Heart left ventricle (tissue), 16 donors: ENCODE data around the gene RCAN3. TPM values are rescaled to one million over a fixed set of nuclear protein-coding genes. Genes with fewer than 3 reads are reported as not detected.
A peak's percentile ranks its signal among the peaks of the same experiment; 100 is the strongest.

ENCODE experiments used
- ATAC-seq, 4 donors: fragments of 200-7000 bp; cut with Tn5 transposase; one replicate each; pipeline ENCODE4 v1.9.1; 2020 to 2022; ENCODE audit warnings: moderate library complexity in 4 of 4, mild to moderate bottlenecking in 3 of 4, moderate number of reproducible peaks in 1 of 4
- DNase-seq, 5 donors: peaks; one replicate each; pipeline ENCODE4 v3.0.0-alpha.2; 2020
- H3K27ac ChIP-seq, 12 donors: fragments of 200-600 bp; sonication (generic) in 4 of 12; one replicate each; pipeline versions ENCODE4 v1.5.0 to v1.8.0; 2016 to 2022; ENCODE audit warnings: mild to moderate bottlenecking in 2 of 12
- H3K27me3 ChIP-seq, 9 donors: fragments of 200-600 bp; sonication (generic) in 2 of 9; one replicate each; pipeline versions ENCODE4 v1.5.1 to v1.8.0; 2016 to 2022; ENCODE audit warnings: mild to moderate bottlenecking in 3 of 9
- H3K36me3 ChIP-seq, 9 donors: fragments of 200-600 bp; sonication (generic) in 2 of 9; one replicate each; pipeline versions ENCODE4 v1.5.0 to v1.8.0; 2018 to 2022; ENCODE audit warnings: mild to moderate bottlenecking in 2 of 9
- H3K4me1 ChIP-seq, 12 donors: fragments of 200-600 bp; sonication (generic) in 4 of 12; one replicate each; pipeline versions ENCODE4 v1.5.0 to v1.8.0; 2016 to 2022; ENCODE audit warnings: mild to moderate bottlenecking in 3 of 12
- H3K4me3 ChIP-seq, 12 donors: fragments of 200-600 bp; sonication (generic) in 4 of 12; one replicate each; pipeline versions ENCODE4 v1.5.0 to v1.8.0; 2017 to 2022; ENCODE audit warnings: mild to moderate bottlenecking in 9 of 12, moderate library complexity in 4 of 12
- H3K9me3 ChIP-seq, 12 donors: fragments of 200-600 bp; sonication (generic) in 4 of 12; one replicate each; pipeline versions ENCODE4 v1.5.0 to v1.8.0; 2016 to 2022; ENCODE audit warnings: mild to moderate bottlenecking in 1 of 12
- POLR2A ChIP-seq, 2 donors: fragments of 450-650 bp; IDR thresholded peaks; one replicate each; pipeline ENCODE4 v1.6.1; 2017; ENCODE audit warnings: antibody characterized with exemption in 2 of 2, mild to moderate bottlenecking in 2 of 2, moderate library complexity in 2 of 2
- WGBS, 4 donors: extraction: QIAGEN DNeasy Blood & Tissue Kit in 2 of 4; methylation state at CpG; one replicate each; pipeline versions ENCODE4 v1.1.5 to v1.1.7; 2013 to 2018; 5-methylcytosine and 5-hydroxymethylcytosine counted together
- intact Hi-C, 10 donors: fragments of 100-400 bp; cut with DNase I; formaldehyde crosslinking; loops; one replicate each; pipeline versions ENCODE4 v1.11.1 to v1.14.2; 2022
- polyA plus RNA-seq, 2 donors: library from polyadenylated mRNA; stranded (reverse); fragments of 200-250 nt; gene quantifications; one replicate each; pipeline ENCODE4 v1.2.3, GENCODE V29; 2013
- total RNA-seq, 9 donors: library from RNA; depleted of rRNA in 2 of 9; stranded (reverse); fragments of >200 nt in 2 of 9; fragmentation: NEBNext Ultra II Directional in 3 of 9; extraction: Animal tissue kit (Norgen Biotek cat#: 25700) in 3 of 9; gene quantifications; one replicate each; pipeline versions ENCODE4 v1.1.0 to v1.2.4, GENCODE V29; 2016 to 2023
- TF ChIP-seq, protein P1 (sequence below), 12 donors: fragments of 200-600 bp; sonication (generic) in 4 of 12; IDR thresholded peaks; one replicate each; pipeline versions ENCODE4 v1.5.0 to v1.8.0; 2018 to 2022; ENCODE audit warnings: antibody characterized with exemption in 12 of 12, mild to moderate bottlenecking in 5 of 12
- donor health status: ischemic (EF 13 %, LVEDD 7.1; RV severe dilation, severe dysfunction).
- donor health status: healthy with polysubstance abuse.
- donor health status: DM: no; HTN: yes; CAD: no.
- donor health status: DM: no; HTN: no; CAD: no.
- donor health status: ischemic (EF 25% LVEDD 6.9; RV normal size, moderate dysfunction).
- donor health status: ischemic (EF 25% LVEDD 5.7; RV mildly dilated, moderate dysfunction).
- donor health status: healthy.
- donor health status: DM: yes; HTN: yes; CAD: no.
- donor health status: ischemic (EF 35%, LVEDD 5.7; RV mildly dilated, moderate dysfunction).
- donor health status: nonischemic (EF 11% LVEDD 7.7; RV severe dilation, severe dysfunction).
- donor health status: DM: yes; HTN: yes; CAD: no.
- donor health status: PGD.
- donor health status: ischemic (EF 29% LVEDD 5.4; RV normal size, mild dysfunction).
- donor health status: nonischemic (EF 23%, LVEDD 6.1; RV moderate dilation, normal function).

Gene RCAN3
- total and polyA plus RNA-seq, 11 donors: 2.1 to 9.7 (median 5.9) TPM

- no peak for DNase-seq
- Histone ChIP-seq H3K36me3 (no peaks in the 10 kb centered on the region), H3K27me3 (peaks cover 0 to 5% (median 0%) of the 10 kb centered on the region in 9 donors), H3K27ac (no peak overlapping the region), H3K4me1 (no peaks in the 10 kb centered on the region), H3K4me3 (no peak overlapping the region), H3K9me3 (peaks cover 0 to 7% (median 0%) of the 10 kb centered on the region in 12 donors)
- intact Hi-C loops: no loop called here
- TF ChIP-seq POLR2A (IDR thresholded peaks at IDR 0.05): no peak
- TF ChIP-seq, protein P1, sequence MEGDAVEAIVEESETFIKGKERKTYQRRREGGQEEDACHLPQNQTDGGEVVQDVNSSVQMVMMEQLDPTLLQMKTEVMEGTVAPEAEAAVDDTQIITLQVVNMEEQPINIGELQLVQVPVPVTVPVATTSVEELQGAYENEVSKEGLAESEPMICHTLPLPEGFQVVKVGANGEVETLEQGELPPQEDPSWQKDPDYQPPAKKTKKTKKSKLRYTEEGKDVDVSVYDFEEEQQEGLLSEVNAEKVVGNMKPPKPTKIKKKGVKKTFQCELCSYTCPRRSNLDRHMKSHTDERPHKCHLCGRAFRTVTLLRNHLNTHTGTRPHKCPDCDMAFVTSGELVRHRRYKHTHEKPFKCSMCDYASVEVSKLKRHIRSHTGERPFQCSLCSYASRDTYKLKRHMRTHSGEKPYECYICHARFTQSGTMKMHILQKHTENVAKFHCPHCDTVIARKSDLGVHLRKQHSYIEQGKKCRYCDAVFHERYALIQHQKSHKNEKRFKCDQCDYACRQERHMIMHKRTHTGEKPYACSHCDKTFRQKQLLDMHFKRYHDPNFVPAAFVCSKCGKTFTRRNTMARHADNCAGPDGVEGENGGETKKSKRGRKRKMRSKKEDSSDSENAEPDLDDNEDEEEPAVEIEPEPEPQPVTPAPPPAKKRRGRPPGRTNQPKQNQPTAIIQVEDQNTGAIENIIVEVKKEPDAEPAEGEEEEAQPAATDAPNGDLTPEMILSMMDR (IDR thresholded peaks at IDR 0.05): no peak
- ATAC-seq: no peak
- WGBS, 4 donors: 92 to 94% (median 94%) methylated on average over 3 of the region's 3 CpGs
Measured at GRCh38 chr1:24493785-24494184, 8.9 kb upstream of the RCAN3 start.

DNA sequence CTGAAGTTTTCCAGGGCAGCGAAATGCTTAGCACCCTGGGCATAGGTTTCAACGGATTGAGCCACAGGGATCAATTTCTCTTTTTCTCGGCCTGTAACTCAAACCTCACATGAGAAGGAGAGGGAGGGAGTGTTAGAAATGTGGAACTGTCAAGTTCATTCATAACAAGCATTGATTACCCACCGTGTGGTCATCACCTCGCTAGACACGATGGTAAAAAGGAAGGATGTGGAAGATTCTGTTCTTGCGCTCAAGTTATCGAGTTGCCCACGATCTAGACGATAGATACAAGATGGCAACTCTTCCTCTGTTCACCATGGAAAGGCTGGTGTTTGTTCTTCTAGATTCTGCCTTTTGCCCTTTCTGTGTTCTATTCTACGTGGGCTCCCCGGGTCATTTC is 4.0 kb upstream of the RCAN3 start:
- Histone ChIP-seq H3K36me3 (no peaks in the 10 kb centered on the region), H3K27me3 (no peaks in the 10 kb centered on the region), H3K27ac (no peak overlapping the region), H3K4me3 (no peak overlapping the region), H3K4me1 (peaks cover 0 to 26% (median 7%) of the 10 kb centered on the region in 12 donors), H3K9me3 (no peaks in the 10 kb centered on the region)
- DNase-seq (no peak), ATAC-seq (no peak)
- intact Hi-C loops: loop anchor here in 1 of 10 donors (5.0 kb wide), 1 partner anchor 71 kb away; no protein-coding TSS in a partner anchor
- WGBS, 4 donors: 89 to 92% (median 90%) methylated on average over 12 of the region's 12 CpGs
- TF ChIP-seq, protein P1 (IDR thresholded peaks at IDR 0.05): no peak
- TF ChIP-seq POLR2A (IDR thresholded peaks at IDR 0.05): no peak

- intact Hi-C loops: loop anchor here in 6 of 10 donors (2.0 to 10.0 kb wide), 3 partner anchors 56 to 86 kb away; partner anchors contain the start of genes NIPAL3 (in 6 of the 6) and STPG1 (in 2 of the 6)
- no peaks in the 10 kb centered on the region for H3K9me3 ChIP-seq
- no peaks in the 10 kb centered on the region for H3K36me3 ChIP-seq
- WGBS, 4 donors: 84 to 88% (median 86%) methylated on average over 5 of the region's 5 CpGs
- no peak for DNase-seq
- no peak for ATAC-seq
- no peak for TF ChIP-seq POLR2A (IDR thresholded peaks at IDR 0.05)
- TF ChIP-seq, protein P1 (IDR thresholded peaks at IDR 0.05): no peak
- no peaks in the 10 kb centered on the region for H3K27me3 ChIP-seq
- H3K27ac ChIP-seq: peak overlapping the region in 1 of 12 donors; percentile 90
- H3K4me1 ChIP-seq: peaks cover 0 to 35% (median 9%) of the 10 kb centered on the region in 12 donors
- no peak overlapping the region for H3K4me3 ChIP-seq
Measured at GRCh38 chr1:24500448-24501048, 2.1 kb upstream of the RCAN3 start.

GRCh38 chr1:24501371-24502064 is 1.1 kb upstream of the RCAN3 start:
- Histone ChIP-seq H3K4me1 (peaks cover 0 to 35% (median 9%) of the 10 kb centered on the region in 12 donors), H3K9me3 (no peaks in the 10 kb centered on the region), H3K36me3 (no peaks in the 10 kb centered on the region), H3K27ac (peak overlapping the region in 8 of 12 donors; percentile 78 to 91 (median 88)), H3K27me3 (no peaks in the 10 kb centered on the region), H3K4me3 (peak overlapping the region in 11 of 12 donors; percentile 66 to 95 (median 84))
- TF ChIP-seq POLR2A (IDR thresholded peaks at IDR 0.05): no peak
- TF ChIP-seq, protein P1 (IDR thresholded peaks at IDR 0.05): no peak
- DNase-seq (no peak), ATAC-seq (peak in 1 of 4 donors; percentile 2)
- intact Hi-C loops: loop anchor here in 6 of 10 donors (2.0 to 10.0 kb wide), 3 partner anchors 57 to 87 kb away; partner anchors contain the start of genes NIPAL3 (in 6 of the 6) and STPG1 (in 2 of the 6)
- 53 to 62% (median 58%) methylated on average over 16 of the region's 16 CpGs for WGBS, 4 donors
